Tibial nerve (tissue), 4 donors: Measurements from ENCODE around the gene H3-3A.

ENCODE experiments used
- EP300 ChIP-seq, 2 donors: sonication (generic); formaldehyde crosslinking; IDR thresholded peaks; one replicate each; pipeline ENCODE4 v1.6.1; 2017; ENCODE audit warnings: antibody characterized with exemption in 2 of 2, mild to moderate bottlenecking in 1 of 2
- POLR2A ChIP-seq, 2 donors: fragments of 450-650 bp; IDR thresholded peaks; one replicate each; pipeline ENCODE4 v1.6.1; 2017; ENCODE audit warnings: antibody characterized with exemption in 2 of 2, mild to moderate bottlenecking in 2 of 2, moderate library complexity in 2 of 2
- TF ChIP-seq, protein P1 (sequence below), 5 experiments: fragments of 200-600 bp in 3 of 5; fragments of 450-650 bp in 2 of 5; sonication (generic) in 3 of 5; IDR thresholded peaks; one replicate each; pipeline ENCODE4 v1.5.1; 2016 to 2019; ENCODE audit warnings: antibody characterized with exemption in 5 of 5, mild to moderate bottlenecking in 3 of 5, moderate library complexity in 2 of 5

DNA sequence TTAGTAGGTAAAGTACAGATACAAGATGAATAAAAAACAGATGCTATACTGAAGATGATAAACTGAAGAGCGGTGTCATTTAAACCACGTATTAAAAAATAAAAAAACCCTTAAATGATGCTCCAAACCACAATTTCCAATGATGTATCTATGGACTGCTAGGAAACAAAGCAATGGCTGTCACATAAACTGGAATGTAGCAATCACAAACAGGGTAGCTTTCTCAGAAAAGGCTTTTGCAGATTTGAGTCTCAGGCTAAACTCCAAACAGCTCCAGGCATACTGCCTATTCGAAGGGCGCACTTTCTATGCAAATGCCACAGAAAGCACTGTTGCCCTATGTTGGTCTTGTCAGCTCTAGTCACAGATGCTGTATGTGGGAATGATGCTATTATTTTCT, 12.4 kb upstream of the H3-3A start:
- TF ChIP-seq, protein P1, sequence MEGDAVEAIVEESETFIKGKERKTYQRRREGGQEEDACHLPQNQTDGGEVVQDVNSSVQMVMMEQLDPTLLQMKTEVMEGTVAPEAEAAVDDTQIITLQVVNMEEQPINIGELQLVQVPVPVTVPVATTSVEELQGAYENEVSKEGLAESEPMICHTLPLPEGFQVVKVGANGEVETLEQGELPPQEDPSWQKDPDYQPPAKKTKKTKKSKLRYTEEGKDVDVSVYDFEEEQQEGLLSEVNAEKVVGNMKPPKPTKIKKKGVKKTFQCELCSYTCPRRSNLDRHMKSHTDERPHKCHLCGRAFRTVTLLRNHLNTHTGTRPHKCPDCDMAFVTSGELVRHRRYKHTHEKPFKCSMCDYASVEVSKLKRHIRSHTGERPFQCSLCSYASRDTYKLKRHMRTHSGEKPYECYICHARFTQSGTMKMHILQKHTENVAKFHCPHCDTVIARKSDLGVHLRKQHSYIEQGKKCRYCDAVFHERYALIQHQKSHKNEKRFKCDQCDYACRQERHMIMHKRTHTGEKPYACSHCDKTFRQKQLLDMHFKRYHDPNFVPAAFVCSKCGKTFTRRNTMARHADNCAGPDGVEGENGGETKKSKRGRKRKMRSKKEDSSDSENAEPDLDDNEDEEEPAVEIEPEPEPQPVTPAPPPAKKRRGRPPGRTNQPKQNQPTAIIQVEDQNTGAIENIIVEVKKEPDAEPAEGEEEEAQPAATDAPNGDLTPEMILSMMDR (IDR thresholded peaks at IDR 0.05): no peak
- no peak for TF ChIP-seq POLR2A (IDR thresholded peaks at IDR 0.05)
- TF ChIP-seq EP300 (IDR thresholded peaks at IDR 0.05): no peak
